GM12878 (cell line): ENCODE data around the gene NUAK1. TPM values are rescaled to one million over a fixed set of nuclear protein-coding genes. Genes with fewer than 3 reads are reported as not detected.

Experiments used
- ATAC-seq: fragments of 200-7000 bp; cut with Tn5 transposase; 3 replicates; pipeline ENCODE4 v1.9.1; 2020; ENCODE audit warnings: mild to moderate bottlenecking, moderate library complexity
- BruUV-seq: library from RNA; stranded (reverse); fragments of 400-500 nt; replicated peaks from 2 replicates; lab custom pipeline; 2021; lab: Mats Ljungman, UMichigan
- CTCF ChIA-PET: fragments of 300-600 bp; sonication (Branson Sonifier 250); formaldehyde crosslinking; extraction: SDS; loops from one replicate; lab custom pipeline; 2021; ENCODE audit warnings: inconsistent platforms; lab: Yijun Ruan, JAX
- POLR2A ChIA-PET: fragments of 350-600 bp; formaldehyde crosslinking; extraction: SDS; loops from one replicate; lab custom pipeline; 2021; ENCODE audit warnings: inconsistent platforms; lab: Charles Lee
- RAD21 ChIA-PET: fragments of 300-600 bp; sonication (Branson Sonifier 250); formaldehyde crosslinking; loops from one replicate; lab custom pipeline; 2023; ENCODE audit warnings: antibody characterized with exemption; ENCODE audit not compliant: unreplicated experiment; lab: Charles Lee
- SMC1A ChIA-PET: fragments of 300-600 bp; sonication (Branson Sonifier 250); formaldehyde crosslinking; loops from one replicate; lab custom pipeline; 2023; ENCODE audit not compliant: unreplicated experiment, uncharacterized antibody; lab: Charles Lee
- DNase-seq: peaks from one replicate; pipeline ENCODE4 v3.0.0-alpha.2; 2011; ENCODE audit warnings: low read depth, low spot score
- FAIRE-seq: peaks from 3 replicates; lab custom pipeline; 2011; peaks lifted over from hg19 to GRCh38; lab: Jason Lieb, UNC
- H2AFZ ChIP-seq: 2 replicates; pipeline ENCODE4 v1.6.0; 2011; ENCODE audit warnings: low read depth, low read length, control low read depth; ENCODE audit not compliant: control insufficient read depth
- H3K27ac ChIP-seq: 2 replicates; pipeline ENCODE4 v1.5.1; 2011; ENCODE audit warnings: control low read depth; ENCODE audit not compliant: control insufficient read depth, insufficient read depth
- H3K27me3 ChIP-seq, 2 experiments: replicated peaks in 1 of 2; 2 replicates each; pipeline versions ENCODE4 v1.6.0 to v1.6.1; 2011; ENCODE audit warnings: low read length in 1 of 2; ENCODE audit not compliant: control insufficient read depth in 2 of 2, insufficient read depth in 2 of 2
- H3K36me3 ChIP-seq, 2 experiments: 2 replicates each; pipeline ENCODE4 v1.5.1; 2011; ENCODE audit warnings: low read length in 1 of 2; ENCODE audit not compliant: control insufficient read depth in 2 of 2, insufficient read depth in 2 of 2
- H3K4me1 ChIP-seq: 2 replicates; pipeline ENCODE4 v1.6.1; 2011; ENCODE audit warnings: mild to moderate bottlenecking, low read length, moderate library complexity, mixed read lengths; ENCODE audit not compliant: control insufficient read depth, insufficient read depth
- H3K4me2 ChIP-seq: 2 replicates; pipeline ENCODE4 v1.6.0; 2011; ENCODE audit warnings: control low read depth; ENCODE audit not compliant: control insufficient read depth, insufficient read depth
- H3K4me3 ChIP-seq: fragments of 200-600 bp; sonication (generic); 2 replicates; pipeline ENCODE4 v1.5.1; 2016
- H3K79me2 ChIP-seq: 2 replicates; pipeline ENCODE4 v1.6.0; 2011; ENCODE audit warnings: low read length; ENCODE audit not compliant: control insufficient read depth, insufficient read depth
- H3K9ac ChIP-seq: 2 replicates; pipeline ENCODE4 v1.8.0; 2011; ENCODE audit warnings: low read length, control low read depth, mixed read lengths; ENCODE audit not compliant: control insufficient read depth, insufficient read depth
- H3K9me3 ChIP-seq: replicated peaks from 3 replicates; pipeline ENCODE4 v1.5.1; 2011; ENCODE audit warnings: mild to moderate bottlenecking, low read length; ENCODE audit not compliant: control insufficient read depth, insufficient read depth
- H4K20me1 ChIP-seq: 2 replicates; pipeline ENCODE4 v1.6.0; 2011; ENCODE audit not compliant: control insufficient read depth, insufficient read depth
- MEF2B ChIP-seq: fragments of 450-650 bp; IDR thresholded peaks from 2 replicates; pipeline ENCODE4 v1.6.1; 2018; ENCODE audit warnings: mild to moderate bottlenecking, moderate library complexity; ENCODE audit not compliant: partially characterized antibody, poor library complexity, severe bottlenecking
- RBBP5 ChIP-seq: fragments of 200-600 bp; sonication (generic); conservative IDR thresholded peaks from 2 replicates; pipeline ENCODE4 v1.6.1; 2016
- TCF3 ChIP-seq: IDR thresholded peaks from 2 replicates; pipeline ENCODE4 v1.6.1; 2012; ENCODE audit warnings: low read depth, mild to moderate bottlenecking, low read length, borderline replicate concordance; ENCODE audit not compliant: insufficient read depth
- WGBS: methylation state at CpG from one replicate; pipeline ENCODE4 v1.1.6; 2016; ENCODE audit warnings: low lambda C conversion rate; ENCODE audit not compliant: insufficient replicate concordance, insufficient coverage; ENCODE audit errors: missing lambda C conversion rate; 5-methylcytosine and 5-hydroxymethylcytosine counted together
- in situ Hi-C: fragments of 300-500 bp; cut with MboI; formaldehyde crosslinking; loops from 9 replicates; pipeline ENCODE4 v1.14.3; 2018; ENCODE audit warnings: mixed read lengths
- intact Hi-C: fragments of 100-400 bp; cut with micrococcal nuclease; formaldehyde crosslinking; loops from one replicate; pipeline ENCODE4 v1.14.2; 2022; ENCODE audit not compliant: unreplicated experiment
- polyA plus RNA-seq, 11 experiments: library from polyadenylated mRNA; depleted of rRNA in 4 of 11; unstranded in 6 of 11; stranded (reverse) in 5 of 11; fragments of >200 nt; fragmentation: Nextera tagmentation in 4 of 11; fragmentation: Illumina TruSeq in 1 of 11; extraction: Ambion mirVana in 4 of 11; extraction: Trizol in 1 of 11; gene quantifications; 1 replicate in 1 of 11; 2 replicates in 10 of 11; pipeline versions ENCODE4 v1.2.1 to v1.2.3, GENCODE V29; 2011 to 2016; ENCODE audit warnings: inconsistent platforms in 2 of 11, missing spikeins in 2 of 11, low read depth in 1 of 11
- total RNA-seq, 4 experiments: library from RNA; depleted of rRNA in 3 of 4; stranded (reverse); fragments of >200 nt in 3 of 4; fragmentation: Illumina TruSeq in 1 of 4; extraction: Trizol in 1 of 4; gene quantifications; 2 replicates each; pipeline versions ENCODE4 v1.2.1 to v1.2.3, GENCODE V29; 2013 to 2021
- TF ChIP-seq, protein P1 (sequence below): fragments of 450-650 bp; formaldehyde crosslinking; IDR thresholded peaks from 2 replicates; pipeline ENCODE4 v1.5.0; 2022; ENCODE audit warnings: mild to moderate bottlenecking, missing genetic modification characterization

NUAK1 gene
- total and polyA plus RNA-seq, 10 of the 15 experiments (the other 5 are each of a cell fraction or from before 2014, with no cell fraction given) = 0.03 to 0.42 (median 0.08) TPM; not detected in 2

DNA sequence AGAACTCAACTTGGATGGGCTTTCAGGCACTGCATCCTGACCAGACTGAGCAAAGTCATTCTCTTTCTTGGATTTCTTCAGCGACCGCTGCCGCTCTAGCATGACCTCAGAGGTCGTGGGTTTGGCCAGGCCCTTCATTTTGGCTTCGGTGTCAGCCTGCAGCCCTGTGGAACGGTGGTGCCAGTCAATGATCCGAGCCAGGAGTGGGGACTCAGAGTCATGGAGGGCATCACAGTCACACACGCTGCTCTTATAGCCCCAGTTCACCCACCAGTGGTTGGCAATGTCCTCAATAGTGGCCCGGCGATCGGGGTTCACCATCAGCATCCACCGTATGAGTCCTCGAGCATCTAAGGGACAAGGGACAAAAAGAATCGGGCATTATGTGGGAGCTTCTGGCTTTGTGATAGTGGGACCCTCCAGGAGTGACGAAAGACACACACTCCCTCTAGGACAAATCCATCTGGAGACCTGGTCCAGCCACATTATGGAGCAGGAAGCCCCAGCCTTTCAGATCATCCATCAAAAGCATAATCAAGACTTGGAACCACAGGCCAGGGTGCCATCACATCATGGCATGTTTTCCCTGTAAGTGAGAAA lies 71.0 kb downstream of the NUAK1 start (continued):
- TF ChIP-seq, protein P1, sequence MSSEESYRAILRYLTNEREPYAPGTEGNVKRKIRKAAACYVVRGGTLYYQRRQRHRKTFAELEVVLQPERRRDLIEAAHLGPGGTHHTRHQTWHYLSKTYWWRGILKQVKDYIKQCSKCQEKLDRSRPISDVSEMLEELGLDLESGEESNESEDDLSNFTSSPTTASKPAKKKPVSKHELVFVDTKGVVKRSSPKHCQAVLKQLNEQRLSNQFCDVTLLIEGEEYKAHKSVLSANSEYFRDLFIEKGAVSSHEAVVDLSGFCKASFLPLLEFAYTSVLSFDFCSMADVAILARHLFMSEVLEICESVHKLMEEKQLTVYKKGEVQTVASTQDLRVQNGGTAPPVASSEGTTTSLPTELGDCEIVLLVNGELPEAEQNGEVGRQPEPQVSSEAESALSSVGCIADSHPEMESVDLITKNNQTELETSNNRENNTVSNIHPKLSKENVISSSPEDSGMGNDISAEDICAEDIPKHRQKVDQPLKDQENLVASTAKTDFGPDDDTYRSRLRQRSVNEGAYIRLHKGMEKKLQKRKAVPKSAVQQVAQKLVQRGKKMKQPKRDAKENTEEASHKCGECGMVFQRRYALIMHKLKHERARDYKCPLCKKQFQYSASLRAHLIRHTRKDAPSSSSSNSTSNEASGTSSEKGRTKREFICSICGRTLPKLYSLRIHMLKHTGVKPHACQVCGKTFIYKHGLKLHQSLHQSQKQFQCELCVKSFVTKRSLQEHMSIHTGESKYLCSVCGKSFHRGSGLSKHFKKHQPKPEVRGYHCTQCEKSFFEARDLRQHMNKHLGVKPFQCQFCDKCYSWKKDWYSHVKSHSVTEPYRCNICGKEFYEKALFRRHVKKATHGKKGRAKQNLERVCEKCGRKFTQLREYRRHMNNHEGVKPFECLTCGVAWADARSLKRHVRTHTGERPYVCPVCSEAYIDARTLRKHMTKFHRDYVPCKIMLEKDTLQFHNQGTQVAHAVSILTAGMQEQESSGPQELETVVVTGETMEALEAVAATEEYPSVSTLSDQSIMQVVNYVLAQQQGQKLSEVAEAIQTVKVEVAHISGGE (CRISPR knock-in tag) = no peak
- TF ChIP-seq TCF3 = no peak

DNA sequence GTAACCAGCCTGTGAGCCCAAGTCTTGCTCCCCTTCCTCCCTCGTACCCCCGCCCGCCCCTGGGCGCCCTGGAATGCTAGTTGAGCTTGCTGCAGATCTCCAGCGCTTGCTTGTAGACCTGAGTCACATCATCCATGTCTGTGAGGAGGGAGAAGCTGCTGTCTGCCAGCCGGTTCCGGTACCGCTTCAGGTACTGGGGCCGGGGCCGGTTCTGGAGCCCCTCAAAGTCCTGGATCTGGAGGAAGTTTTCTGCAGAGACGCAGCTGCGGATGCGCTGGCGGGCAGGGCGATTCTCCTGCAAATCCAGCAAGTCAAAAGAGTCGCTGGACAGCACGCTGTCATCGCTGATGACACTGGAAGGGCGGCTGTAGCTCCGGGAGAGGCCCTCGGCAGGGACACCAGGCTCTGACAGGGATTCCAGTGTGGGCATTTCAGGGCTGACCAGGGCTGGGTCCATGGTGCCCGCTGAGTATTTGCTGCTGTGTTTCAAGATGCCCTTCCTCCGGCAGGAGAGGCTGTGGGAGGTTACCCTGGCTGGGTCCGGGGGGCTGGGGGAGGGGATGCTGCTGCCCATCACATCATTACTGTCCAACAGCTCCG lies 71.9 kb downstream of the NUAK1 start:
- intact Hi-C loops (no loop called here), in situ Hi-C loops (no loop called here)
- POLR2A ChIA-PET = no interaction called here
- Histone ChIP-seq H4K20me1 (no peaks in the 10 kb centered on the region), H3K4me1 (no peaks in the 10 kb centered on the region), H3K79me2 (no peaks in the 10 kb centered on the region), H3K27me3 (no peaks in the 10 kb centered on the region; a peak in 1 of 4 replicates), H3K36me3 (no peaks in the 10 kb centered on the region), H3K9ac (no peak overlapping the region), H2AFZ (no peak overlapping the region), H3K4me2 (no peak overlapping the region), H3K9me3 (no peaks in the 10 kb centered on the region), H3K27ac (no peak overlapping the region), H3K4me3 (no peak overlapping the region)
- FAIRE-seq (no peak), ATAC-seq (no peak), DNase-seq (no peak)
- TF ChIP-seq RBBP5 = no peak
- TF ChIP-seq MEF2B = no peak
- no TSS peak for BruUV-seq
- CTCF ChIA-PET = no interaction called here
- SMC1A ChIA-PET = no interaction called here
- RAD21 ChIA-PET = no interaction called here
- 61% methylated on average over 20 of the region's 25 CpGs for WGBS
